Measurements from ENCODE around the gene VPS29. TPM values are rescaled to one million over a fixed set of nuclear protein-coding genes. Genes with fewer than 3 reads are reported as not detected.
A peak's percentile ranks its signal among the peaks of the same experiment; 100 is the strongest.

VPS29 gene
- total RNA-seq, 1 experiment from 2014 or later, result 66.3 TPM

DNA sequence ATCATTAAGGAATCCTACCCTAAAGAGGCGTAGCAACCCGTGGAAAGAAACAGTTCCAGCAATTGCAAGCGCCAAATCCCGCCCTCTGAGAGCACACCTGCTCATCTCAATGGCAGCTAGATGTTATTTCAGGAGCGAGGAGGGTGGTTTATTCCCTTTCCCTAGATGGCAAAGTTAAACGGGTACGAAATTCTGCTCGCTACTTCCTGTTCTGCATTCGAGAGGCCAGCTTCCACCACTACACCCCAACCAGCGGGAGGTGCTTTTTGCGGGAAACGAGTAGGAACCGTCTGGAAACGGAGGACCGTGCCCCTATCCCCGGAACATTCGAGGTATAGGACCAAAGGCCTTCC, 536 bp downstream of the VPS29 start (continued):
- TF ChIP-seq, protein P1, sequence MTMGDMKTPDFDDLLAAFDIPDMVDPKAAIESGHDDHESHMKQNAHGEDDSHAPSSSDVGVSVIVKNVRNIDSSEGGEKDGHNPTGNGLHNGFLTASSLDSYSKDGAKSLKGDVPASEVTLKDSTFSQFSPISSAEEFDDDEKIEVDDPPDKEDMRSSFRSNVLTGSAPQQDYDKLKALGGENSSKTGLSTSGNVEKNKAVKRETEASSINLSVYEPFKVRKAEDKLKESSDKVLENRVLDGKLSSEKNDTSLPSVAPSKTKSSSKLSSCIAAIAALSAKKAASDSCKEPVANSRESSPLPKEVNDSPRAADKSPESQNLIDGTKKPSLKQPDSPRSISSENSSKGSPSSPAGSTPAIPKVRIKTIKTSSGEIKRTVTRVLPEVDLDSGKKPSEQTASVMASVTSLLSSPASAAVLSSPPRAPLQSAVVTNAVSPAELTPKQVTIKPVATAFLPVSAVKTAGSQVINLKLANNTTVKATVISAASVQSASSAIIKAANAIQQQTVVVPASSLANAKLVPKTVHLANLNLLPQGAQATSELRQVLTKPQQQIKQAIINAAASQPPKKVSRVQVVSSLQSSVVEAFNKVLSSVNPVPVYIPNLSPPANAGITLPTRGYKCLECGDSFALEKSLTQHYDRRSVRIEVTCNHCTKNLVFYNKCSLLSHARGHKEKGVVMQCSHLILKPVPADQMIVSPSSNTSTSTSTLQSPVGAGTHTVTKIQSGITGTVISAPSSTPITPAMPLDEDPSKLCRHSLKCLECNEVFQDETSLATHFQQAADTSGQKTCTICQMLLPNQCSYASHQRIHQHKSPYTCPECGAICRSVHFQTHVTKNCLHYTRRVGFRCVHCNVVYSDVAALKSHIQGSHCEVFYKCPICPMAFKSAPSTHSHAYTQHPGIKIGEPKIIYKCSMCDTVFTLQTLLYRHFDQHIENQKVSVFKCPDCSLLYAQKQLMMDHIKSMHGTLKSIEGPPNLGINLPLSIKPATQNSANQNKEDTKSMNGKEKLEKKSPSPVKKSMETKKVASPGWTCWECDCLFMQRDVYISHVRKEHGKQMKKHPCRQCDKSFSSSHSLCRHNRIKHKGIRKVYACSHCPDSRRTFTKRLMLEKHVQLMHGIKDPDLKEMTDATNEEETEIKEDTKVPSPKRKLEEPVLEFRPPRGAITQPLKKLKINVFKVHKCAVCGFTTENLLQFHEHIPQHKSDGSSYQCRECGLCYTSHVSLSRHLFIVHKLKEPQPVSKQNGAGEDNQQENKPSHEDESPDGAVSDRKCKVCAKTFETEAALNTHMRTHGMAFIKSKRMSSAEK (CRISPR knock-in tag; IDR thresholded peaks at IDR 0.05; ENCODE audit: borderline replicate concordance), result no peak
- TF ChIP-seq OVOL2 (CRISPR knock-in tag; IDR thresholded peaks at IDR 0.05; ENCODE audit: borderline replicate concordance) (no peak), KAT7 (CRISPR knock-in tag; IDR thresholded peaks at IDR 0.05; ENCODE audit: borderline replicate concordance) (no peak), ZBTB21 (CRISPR knock-in tag; IDR thresholded peaks at IDR 0.05; ENCODE audit: borderline replicate concordance) (no peak), GTF2I (CRISPR knock-in tag; conservative IDR thresholded peaks at IDR 0.05) (no peak), ZNF138 (CRISPR knock-in tag; conservative IDR thresholded peaks at IDR 0.05) (no peak), NFE2L1 (CRISPR knock-in tag; IDR thresholded peaks at IDR 0.05) (no peak), RORB (CRISPR knock-in tag; IDR thresholded peaks at IDR 0.05) (no peak), ESRRA (CRISPR knock-in tag; IDR thresholded peaks at IDR 0.05; ENCODE audit: borderline replicate concordance) (no peak), PRRX2 (CRISPR knock-in tag; IDR thresholded peaks at IDR 0.05) (no peak), SP1 (CRISPR knock-in tag; conservative IDR thresholded peaks at IDR 0.05) (no peak)
- TF ChIP-seq, protein P2, sequence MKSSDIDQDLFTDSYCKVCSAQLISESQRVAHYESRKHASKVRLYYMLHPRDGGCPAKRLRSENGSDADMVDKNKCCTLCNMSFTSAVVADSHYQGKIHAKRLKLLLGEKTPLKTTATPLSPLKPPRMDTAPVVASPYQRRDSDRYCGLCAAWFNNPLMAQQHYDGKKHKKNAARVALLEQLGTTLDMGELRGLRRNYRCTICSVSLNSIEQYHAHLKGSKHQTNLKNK (CRISPR knock-in tag; IDR thresholded peaks at IDR 0.05), result no peak
- TF ChIP-seq, protein P3, sequence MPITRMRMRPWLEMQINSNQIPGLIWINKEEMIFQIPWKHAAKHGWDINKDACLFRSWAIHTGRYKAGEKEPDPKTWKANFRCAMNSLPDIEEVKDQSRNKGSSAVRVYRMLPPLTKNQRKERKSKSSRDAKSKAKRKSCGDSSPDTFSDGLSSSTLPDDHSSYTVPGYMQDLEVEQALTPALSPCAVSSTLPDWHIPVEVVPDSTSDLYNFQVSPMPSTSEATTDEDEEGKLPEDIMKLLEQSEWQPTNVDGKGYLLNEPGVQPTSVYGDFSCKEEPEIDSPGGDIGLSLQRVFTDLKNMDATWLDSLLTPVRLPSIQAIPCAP (CRISPR knock-in tag; IDR thresholded peaks at IDR 0.05), result no peak
- TF ChIP-seq, protein P4, sequence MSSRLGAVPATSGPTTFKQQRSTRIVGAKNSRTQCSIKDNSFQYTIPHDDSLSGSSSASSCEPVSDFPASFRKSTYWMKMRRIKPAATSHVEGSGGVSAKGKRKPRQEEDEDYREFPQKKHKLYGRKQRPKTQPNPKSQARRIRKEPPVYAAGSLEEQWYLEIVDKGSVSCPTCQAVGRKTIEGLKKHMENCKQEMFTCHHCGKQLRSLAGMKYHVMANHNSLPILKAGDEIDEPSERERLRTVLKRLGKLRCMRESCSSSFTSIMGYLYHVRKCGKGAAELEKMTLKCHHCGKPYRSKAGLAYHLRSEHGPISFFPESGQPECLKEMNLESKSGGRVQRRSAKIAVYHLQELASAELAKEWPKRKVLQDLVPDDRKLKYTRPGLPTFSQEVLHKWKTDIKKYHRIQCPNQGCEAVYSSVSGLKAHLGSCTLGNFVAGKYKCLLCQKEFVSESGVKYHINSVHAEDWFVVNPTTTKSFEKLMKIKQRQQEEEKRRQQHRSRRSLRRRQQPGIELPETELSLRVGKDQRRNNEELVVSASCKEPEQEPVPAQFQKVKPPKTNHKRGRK (CRISPR knock-in tag; IDR thresholded peaks at IDR 0.05; ENCODE audit: borderline replicate concordance), result no peak

DNA sequence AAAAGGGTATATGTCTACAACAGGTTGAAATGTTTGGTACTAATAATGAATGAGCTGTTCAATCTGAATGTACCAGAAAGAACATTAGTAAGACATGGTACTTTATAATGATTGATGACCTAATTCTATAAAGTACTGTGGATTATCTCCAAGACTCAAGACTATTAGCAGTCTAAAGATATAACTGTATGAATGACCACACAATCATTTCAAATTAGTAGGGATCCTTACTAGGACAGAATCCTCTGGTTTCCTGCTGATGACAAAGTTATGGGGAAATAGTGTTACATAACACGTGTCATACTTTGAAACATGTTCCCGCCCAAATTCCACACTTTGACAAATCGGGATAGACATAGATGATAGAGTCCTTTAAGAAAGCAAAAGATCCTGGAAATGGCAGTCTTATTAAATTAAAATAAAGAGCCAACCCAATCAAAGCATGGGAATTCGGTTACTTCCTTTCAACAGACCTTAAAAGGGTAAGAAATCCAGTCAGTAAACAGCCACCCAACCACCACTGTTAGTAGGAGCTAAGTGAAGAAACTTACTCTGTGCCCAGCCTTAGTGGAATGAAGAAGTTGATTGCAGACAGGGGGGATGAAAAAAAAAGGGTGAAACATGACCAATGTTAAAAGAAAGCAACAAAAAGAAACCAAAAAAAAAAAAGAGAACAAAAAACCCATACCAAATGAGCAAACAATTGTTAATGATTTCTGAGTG, 2.8 kb downstream of the VPS29 start:
- peak overlapping the region; percentile 43 for H3K4me3 Mint-ChIP-seq
- peak overlapping the region; percentile 70; the same call in 1 of the 2 replicates for H3K27ac Mint-ChIP-seq
- ChIA-PET CTCF (interaction anchor here (1.1 kb wide), 1 partner anchor 68 kb away, joined by 3 read pairs; no protein-coding TSS in a partner anchor), POLR2A (interaction anchor here (0.8 kb wide), 1 partner anchor 31 kb away, joined by 3 read pairs; the partner anchor contains the start of genes FAM216A and GPN3)
- H3K27me3 Mint-ChIP-seq (ENCODE audit: low read depth), result peaks cover 24% of the 10 kb centered on the region
- H3K9me3 Mint-ChIP-seq, result peaks cover 7% of the 10 kb centered on the region
- H3K4me1 Mint-ChIP-seq, result peaks cover 8% of the 10 kb centered on the region
- H3K36me3 Mint-ChIP-seq, result peaks cover 21% of the 10 kb centered on the region
- DNase-seq (ENCODE audit: low spot score) (no peak), ATAC-seq (no peak)
- TF ChIP-seq, protein P5, sequence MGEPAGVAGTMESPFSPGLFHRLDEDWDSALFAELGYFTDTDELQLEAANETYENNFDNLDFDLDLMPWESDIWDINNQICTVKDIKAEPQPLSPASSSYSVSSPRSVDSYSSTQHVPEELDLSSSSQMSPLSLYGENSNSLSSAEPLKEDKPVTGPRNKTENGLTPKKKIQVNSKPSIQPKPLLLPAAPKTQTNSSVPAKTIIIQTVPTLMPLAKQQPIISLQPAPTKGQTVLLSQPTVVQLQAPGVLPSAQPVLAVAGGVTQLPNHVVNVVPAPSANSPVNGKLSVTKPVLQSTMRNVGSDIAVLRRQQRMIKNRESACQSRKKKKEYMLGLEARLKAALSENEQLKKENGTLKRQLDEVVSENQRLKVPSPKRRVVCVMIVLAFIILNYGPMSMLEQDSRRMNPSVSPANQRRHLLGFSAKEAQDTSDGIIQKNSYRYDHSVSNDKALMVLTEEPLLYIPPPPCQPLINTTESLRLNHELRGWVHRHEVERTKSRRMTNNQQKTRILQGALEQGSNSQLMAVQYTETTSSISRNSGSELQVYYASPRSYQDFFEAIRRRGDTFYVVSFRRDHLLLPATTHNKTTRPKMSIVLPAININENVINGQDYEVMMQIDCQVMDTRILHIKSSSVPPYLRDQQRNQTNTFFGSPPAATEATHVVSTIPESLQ (CRISPR knock-in tag; IDR thresholded peaks at IDR 0.05), result no peak
- TF ChIP-seq, protein P6, sequence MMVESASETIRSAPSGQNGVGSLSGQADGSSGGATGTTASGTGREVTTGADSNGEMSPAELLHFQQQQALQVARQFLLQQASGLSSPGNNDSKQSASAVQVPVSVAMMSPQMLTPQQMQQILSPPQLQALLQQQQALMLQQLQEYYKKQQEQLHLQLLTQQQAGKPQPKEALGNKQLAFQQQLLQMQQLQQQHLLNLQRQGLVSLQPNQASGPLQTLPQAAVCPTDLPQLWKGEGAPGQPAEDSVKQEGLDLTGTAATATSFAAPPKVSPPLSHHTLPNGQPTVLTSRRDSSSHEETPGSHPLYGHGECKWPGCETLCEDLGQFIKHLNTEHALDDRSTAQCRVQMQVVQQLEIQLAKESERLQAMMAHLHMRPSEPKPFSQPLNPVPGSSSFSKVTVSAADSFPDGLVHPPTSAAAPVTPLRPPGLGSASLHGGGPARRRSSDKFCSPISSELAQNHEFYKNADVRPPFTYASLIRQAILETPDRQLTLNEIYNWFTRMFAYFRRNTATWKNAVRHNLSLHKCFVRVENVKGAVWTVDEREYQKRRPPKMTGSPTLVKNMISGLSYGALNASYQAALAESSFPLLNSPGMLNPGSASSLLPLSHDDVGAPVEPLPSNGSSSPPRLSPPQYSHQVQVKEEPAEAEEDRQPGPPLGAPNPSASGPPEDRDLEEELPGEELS (CRISPR knock-in tag; IDR thresholded peaks at IDR 0.05), result no peak
- no peak for TF ChIP-seq NFYB (CRISPR knock-in tag; conservative IDR thresholded peaks at IDR 0.05; ENCODE audit: low read depth)
- TF ChIP-seq, protein P7, sequence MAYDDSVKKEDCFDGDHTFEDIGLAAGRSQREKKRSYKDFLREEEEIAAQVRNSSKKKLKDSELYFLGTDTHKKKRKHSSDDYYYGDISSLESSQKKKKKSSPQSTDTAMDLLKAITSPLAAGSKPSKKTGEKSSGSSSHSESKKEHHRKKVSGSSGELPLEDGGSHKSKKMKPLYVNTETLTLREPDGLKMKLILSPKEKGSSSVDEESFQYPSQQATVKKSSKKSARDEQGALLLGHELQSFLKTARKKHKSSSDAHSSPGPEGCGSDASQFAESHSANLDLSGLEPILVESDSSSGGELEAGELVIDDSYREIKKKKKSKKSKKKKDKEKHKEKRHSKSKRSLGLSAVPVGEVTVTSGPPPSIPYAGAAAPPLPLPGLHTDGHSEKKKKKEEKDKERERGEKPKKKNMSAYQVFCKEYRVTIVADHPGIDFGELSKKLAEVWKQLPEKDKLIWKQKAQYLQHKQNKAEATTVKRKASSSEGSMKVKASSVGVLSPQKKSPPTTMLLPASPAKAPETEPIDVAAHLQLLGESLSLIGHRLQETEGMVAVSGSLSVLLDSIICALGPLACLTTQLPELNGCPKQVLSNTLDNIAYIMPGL (CRISPR knock-in tag; IDR thresholded peaks at IDR 0.05), result no peak
- TF ChIP-seq, protein P8, sequence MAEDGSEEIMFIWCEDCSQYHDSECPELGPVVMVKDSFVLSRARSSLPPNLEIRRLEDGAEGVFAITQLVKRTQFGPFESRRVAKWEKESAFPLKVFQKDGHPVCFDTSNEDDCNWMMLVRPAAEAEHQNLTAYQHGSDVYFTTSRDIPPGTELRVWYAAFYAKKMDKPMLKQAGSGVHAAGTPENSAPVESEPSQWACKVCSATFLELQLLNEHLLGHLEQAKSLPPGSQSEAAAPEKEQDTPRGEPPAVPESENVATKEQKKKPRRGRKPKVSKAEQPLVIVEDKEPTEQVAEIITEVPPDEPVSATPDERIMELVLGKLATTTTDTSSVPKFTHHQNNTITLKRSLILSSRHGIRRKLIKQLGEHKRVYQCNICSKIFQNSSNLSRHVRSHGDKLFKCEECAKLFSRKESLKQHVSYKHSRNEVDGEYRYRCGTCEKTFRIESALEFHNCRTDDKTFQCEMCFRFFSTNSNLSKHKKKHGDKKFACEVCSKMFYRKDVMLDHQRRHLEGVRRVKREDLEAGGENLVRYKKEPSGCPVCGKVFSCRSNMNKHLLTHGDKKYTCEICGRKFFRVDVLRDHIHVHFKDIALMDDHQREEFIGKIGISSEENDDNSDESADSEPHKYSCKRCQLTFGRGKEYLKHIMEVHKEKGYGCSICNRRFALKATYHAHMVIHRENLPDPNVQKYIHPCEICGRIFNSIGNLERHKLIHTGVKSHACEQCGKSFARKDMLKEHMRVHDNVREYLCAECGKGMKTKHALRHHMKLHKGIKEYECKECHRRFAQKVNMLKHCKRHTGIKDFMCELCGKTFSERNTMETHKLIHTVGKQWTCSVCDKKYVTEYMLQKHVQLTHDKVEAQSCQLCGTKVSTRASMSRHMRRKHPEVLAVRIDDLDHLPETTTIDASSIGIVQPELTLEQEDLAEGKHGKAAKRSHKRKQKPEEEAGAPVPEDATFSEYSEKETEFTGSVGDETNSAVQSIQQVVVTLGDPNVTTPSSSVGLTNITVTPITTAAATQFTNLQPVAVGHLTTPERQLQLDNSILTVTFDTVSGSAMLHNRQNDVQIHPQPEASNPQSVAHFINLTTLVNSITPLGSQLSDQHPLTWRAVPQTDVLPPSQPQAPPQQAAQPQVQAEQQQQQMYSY (CRISPR knock-in tag; IDR thresholded peaks at IDR 0.05), result no peak

All from WTC11 (cell line).